IMR-90 (cell line): ENCODE data around the gene TAF11L8.

Experiments
- BHLHE40 ChIP-seq: fragments of 150-350 bp; IDR thresholded peaks from 2 replicates; pipeline ENCODE4 v1.6.1; 2016; ENCODE audit warnings: mild to moderate bottlenecking, low read depth, low read length
- TF ChIP-seq, protein P1 (sequence below): conservative IDR thresholded peaks from 2 replicates; pipeline ENCODE4 v1.5.1; 2012; ENCODE audit warnings: mild to moderate bottlenecking, low read depth, low read length, improper control_type of control experiment

DNA sequence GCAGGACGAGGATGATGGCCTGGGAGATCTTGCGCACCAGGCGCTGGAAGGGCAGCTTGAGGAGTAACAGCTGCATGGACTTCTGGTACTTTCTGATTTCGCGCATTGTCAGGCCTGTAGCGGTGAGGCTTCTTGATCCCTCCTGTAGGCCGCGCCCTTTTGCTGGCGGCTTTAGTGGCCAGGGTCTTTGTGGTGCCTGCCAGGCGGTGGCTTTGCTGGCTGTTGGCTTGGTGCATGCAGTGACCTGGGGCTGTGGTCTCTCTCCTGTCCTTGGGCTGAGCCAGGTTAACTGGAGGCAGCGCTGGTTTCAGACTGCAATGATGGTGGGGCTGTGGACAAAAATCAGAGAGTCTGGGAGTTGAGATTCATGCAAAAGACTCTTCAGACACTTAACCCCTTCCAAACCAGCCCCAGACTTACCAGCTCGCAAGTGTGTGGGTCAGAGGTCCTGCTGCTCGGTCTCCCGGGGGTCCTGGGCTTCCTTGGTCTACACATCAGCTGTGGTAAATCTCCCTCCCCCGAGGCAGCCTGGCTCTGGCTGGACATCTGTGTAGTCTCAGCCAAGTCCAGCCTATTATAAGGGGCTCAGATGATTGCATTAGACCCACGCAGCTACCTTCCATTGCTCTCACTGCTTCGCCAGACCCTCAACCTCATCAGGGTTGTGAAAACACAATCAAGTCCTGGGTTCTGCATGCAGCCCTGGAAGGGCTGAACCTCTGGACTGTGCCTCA lies 24.3 kb upstream of the TAF11L8 start:
- TF ChIP-seq, protein P1, sequence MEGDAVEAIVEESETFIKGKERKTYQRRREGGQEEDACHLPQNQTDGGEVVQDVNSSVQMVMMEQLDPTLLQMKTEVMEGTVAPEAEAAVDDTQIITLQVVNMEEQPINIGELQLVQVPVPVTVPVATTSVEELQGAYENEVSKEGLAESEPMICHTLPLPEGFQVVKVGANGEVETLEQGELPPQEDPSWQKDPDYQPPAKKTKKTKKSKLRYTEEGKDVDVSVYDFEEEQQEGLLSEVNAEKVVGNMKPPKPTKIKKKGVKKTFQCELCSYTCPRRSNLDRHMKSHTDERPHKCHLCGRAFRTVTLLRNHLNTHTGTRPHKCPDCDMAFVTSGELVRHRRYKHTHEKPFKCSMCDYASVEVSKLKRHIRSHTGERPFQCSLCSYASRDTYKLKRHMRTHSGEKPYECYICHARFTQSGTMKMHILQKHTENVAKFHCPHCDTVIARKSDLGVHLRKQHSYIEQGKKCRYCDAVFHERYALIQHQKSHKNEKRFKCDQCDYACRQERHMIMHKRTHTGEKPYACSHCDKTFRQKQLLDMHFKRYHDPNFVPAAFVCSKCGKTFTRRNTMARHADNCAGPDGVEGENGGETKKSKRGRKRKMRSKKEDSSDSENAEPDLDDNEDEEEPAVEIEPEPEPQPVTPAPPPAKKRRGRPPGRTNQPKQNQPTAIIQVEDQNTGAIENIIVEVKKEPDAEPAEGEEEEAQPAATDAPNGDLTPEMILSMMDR: no peak
- no peak for TF ChIP-seq BHLHE40
